GM12878 (cell line): Measurements from ENCODE around the gene STK11. TPM values are rescaled to one million over a fixed set of nuclear protein-coding genes. Genes with fewer than 3 reads are reported as not detected.

Source experiments
- BCL11A ChIP-seq: IDR thresholded peaks from 2 replicates; pipeline ENCODE4 v1.6.1; 2011; ENCODE audit warnings: low read depth, low read length
- BRCA1 ChIP-seq: IDR thresholded peaks from 2 replicates; pipeline ENCODE4 v1.6.1; 2011; ENCODE audit warnings: low read depth, low read length, improper control_type of control experiment
- CHD4 ChIP-seq: fragments of 200-600 bp; sonication (generic); IDR thresholded peaks from 2 replicates; pipeline ENCODE4 v1.6.1; 2016; ENCODE audit warnings: mild to moderate bottlenecking
- CREB1 ChIP-seq: IDR thresholded peaks from 2 replicates; pipeline ENCODE4 v1.6.1; 2012; ENCODE audit warnings: low read depth, mild to moderate bottlenecking, inconsistent platforms
- IKZF2 ChIP-seq, 2 experiments: fragments of 450-650 bp; IDR thresholded peaks; 2 replicates each; pipeline ENCODE4 v1.6.1; 2017; ENCODE audit warnings: mild to moderate bottlenecking in 2 of 2, moderate library complexity in 2 of 2
- IRF4 ChIP-seq: IDR thresholded peaks from 2 replicates; pipeline ENCODE4 v1.6.1; 2011; ENCODE audit warnings: low read depth, low read length
- MEF2A ChIP-seq: IDR thresholded peaks from 2 replicates; pipeline ENCODE4 v1.6.1; 2011; ENCODE audit warnings: low read depth, mild to moderate bottlenecking, low read length, moderate library complexity; ENCODE audit not compliant: insufficient read depth
- MTA2 ChIP-seq: fragments of 450-650 bp; IDR thresholded peaks from 2 replicates; pipeline ENCODE4 v1.6.1; 2016; ENCODE audit warnings: low read depth, mild to moderate bottlenecking, moderate library complexity
- NBN ChIP-seq: fragments of 450-650 bp; IDR thresholded peaks from 2 replicates; pipeline ENCODE4 v1.6.1; 2016
- NFYB ChIP-seq: IDR thresholded peaks from 2 replicates; pipeline ENCODE4 v1.6.1; 2011; ENCODE audit warnings: low read depth, mild to moderate bottlenecking, low read length, improper control_type of control experiment, moderate library complexity; ENCODE audit not compliant: insufficient read depth
- NR2C1 ChIP-seq: fragments of 450-650 bp; IDR thresholded peaks from 2 replicates; pipeline ENCODE4 v1.6.1; 2017; ENCODE audit warnings: antibody characterized with exemption, mild to moderate bottlenecking, moderate library complexity
- NR2F1 ChIP-seq: fragments of 450-650 bp; conservative IDR thresholded peaks from 2 replicates; pipeline ENCODE4 v1.6.1; 2017; ENCODE audit warnings: mild to moderate bottlenecking
- PAX5 ChIP-seq: IDR thresholded peaks from 2 replicates; pipeline ENCODE4 v1.6.1; 2011; ENCODE audit warnings: low read depth, low read length, borderline replicate concordance
- POLR2A ChIP-seq: IDR thresholded peaks from 2 replicates; pipeline ENCODE4 v1.6.1; 2011; ENCODE audit warnings: low read depth, mild to moderate bottlenecking, low read length
- RAD51 ChIP-seq: fragments of 450-650 bp; IDR thresholded peaks from 2 replicates; pipeline ENCODE4 v1.6.1; 2016; ENCODE audit warnings: moderate library complexity, mild to moderate bottlenecking, inconsistent platforms
- RUNX3 ChIP-seq: IDR thresholded peaks from 2 replicates; pipeline ENCODE4 v1.6.1; 2012; ENCODE audit warnings: low read length, inconsistent platforms
- SMARCA5 ChIP-seq: fragments of 450-650 bp; IDR thresholded peaks from 2 replicates; pipeline ENCODE4 v1.6.1; 2017; ENCODE audit warnings: mild to moderate bottlenecking
- SRF ChIP-seq, 2 experiments: IDR thresholded peaks; 2 replicates each; pipeline ENCODE4 v1.6.1; 2011; ENCODE audit warnings: low read depth in 2 of 2, low read length in 2 of 2, mild to moderate bottlenecking in 1 of 2, moderate library complexity in 1 of 2
- SUZ12 ChIP-seq: fragments of 200-600 bp; sonication (generic); IDR thresholded peaks from one replicate; pipeline ENCODE4 v1.6.1; 2018; ENCODE audit warnings: antibody characterized with exemption, mild to moderate bottlenecking; ENCODE audit not compliant: unreplicated experiment
- TBL1XR1 ChIP-seq: IDR thresholded peaks from 2 replicates; pipeline ENCODE4 v1.6.1; 2012; ENCODE audit warnings: low read depth, low read length, improper control_type of control experiment
- TCF3 ChIP-seq: IDR thresholded peaks from 2 replicates; pipeline ENCODE4 v1.6.1; 2012; ENCODE audit warnings: low read depth, mild to moderate bottlenecking, low read length, borderline replicate concordance; ENCODE audit not compliant: insufficient read depth
- WRNIP1 ChIP-seq: IDR thresholded peaks from 2 replicates; pipeline ENCODE4 v1.6.1; 2011; ENCODE audit warnings: low read depth, low read length, improper control_type of control experiment, borderline replicate concordance
- ZBED1 ChIP-seq: IDR thresholded peaks from 2 replicates; pipeline ENCODE4 v1.6.1; 2016; ENCODE audit warnings: borderline replicate concordance
- ZNF207 ChIP-seq: fragments of 450-650 bp; IDR thresholded peaks from 2 replicates; pipeline ENCODE4 v1.6.1; 2014; ENCODE audit warnings: antibody characterized with exemption, mild to moderate bottlenecking, borderline replicate concordance
- polyA plus RNA-seq, 11 experiments: library from polyadenylated mRNA; depleted of rRNA in 4 of 11; unstranded in 6 of 11; stranded (reverse) in 5 of 11; fragments of >200 nt; fragmentation: Nextera tagmentation in 4 of 11; fragmentation: Illumina TruSeq in 1 of 11; extraction: Ambion mirVana in 4 of 11; extraction: Trizol in 1 of 11; gene quantifications; 1 replicate in 1 of 11; 2 replicates in 10 of 11; pipeline versions ENCODE4 v1.2.1 to v1.2.3, GENCODE V29; 2011 to 2016; ENCODE audit warnings: inconsistent platforms in 2 of 11, missing spikeins in 2 of 11, low read depth in 1 of 11
- total RNA-seq, 4 experiments: library from RNA; depleted of rRNA in 3 of 4; stranded (reverse); fragments of >200 nt in 3 of 4; fragmentation: Illumina TruSeq in 1 of 4; extraction: Trizol in 1 of 4; gene quantifications; 2 replicates each; pipeline versions ENCODE4 v1.2.1 to v1.2.3, GENCODE V29; 2013 to 2021
- TF ChIP-seq, protein P1 (sequence below): fragments of 450-650 bp; IDR thresholded peaks from 2 replicates; pipeline ENCODE4 v1.6.1; 2017; ENCODE audit warnings: low read depth, mild to moderate bottlenecking, moderate library complexity
- TF ChIP-seq, protein P2 (sequence below), 3 experiments: IDR thresholded peaks in 2 of 3; conservative IDR thresholded peaks in 1 of 3; 2 replicates each; pipeline ENCODE4 v1.5.1; 2011; ENCODE audit warnings: low read depth in 3 of 3, low read length in 3 of 3, mild to moderate bottlenecking in 3 of 3, control low read depth in 2 of 3, moderate library complexity in 2 of 3, inconsistent platforms in 1 of 3, mixed read lengths in 1 of 3; ENCODE audit not compliant: control insufficient read depth in 2 of 3, insufficient read depth in 1 of 3; ENCODE audit errors: extremely low read depth in 1 of 3
- TF ChIP-seq, protein P3 (sequence below): fragments of 450-650 bp; conservative IDR thresholded peaks from 2 replicates; pipeline ENCODE4 v1.6.1; 2017; ENCODE audit warnings: mild to moderate bottlenecking, moderate library complexity

STK11 gene
- total and polyA plus RNA-seq, 10 of the 15 experiments (the other 5 are each of a cell fraction or from before 2014, with no cell fraction given), result 0.33 to 71.0 (median 23.8) TPM

DNA sequence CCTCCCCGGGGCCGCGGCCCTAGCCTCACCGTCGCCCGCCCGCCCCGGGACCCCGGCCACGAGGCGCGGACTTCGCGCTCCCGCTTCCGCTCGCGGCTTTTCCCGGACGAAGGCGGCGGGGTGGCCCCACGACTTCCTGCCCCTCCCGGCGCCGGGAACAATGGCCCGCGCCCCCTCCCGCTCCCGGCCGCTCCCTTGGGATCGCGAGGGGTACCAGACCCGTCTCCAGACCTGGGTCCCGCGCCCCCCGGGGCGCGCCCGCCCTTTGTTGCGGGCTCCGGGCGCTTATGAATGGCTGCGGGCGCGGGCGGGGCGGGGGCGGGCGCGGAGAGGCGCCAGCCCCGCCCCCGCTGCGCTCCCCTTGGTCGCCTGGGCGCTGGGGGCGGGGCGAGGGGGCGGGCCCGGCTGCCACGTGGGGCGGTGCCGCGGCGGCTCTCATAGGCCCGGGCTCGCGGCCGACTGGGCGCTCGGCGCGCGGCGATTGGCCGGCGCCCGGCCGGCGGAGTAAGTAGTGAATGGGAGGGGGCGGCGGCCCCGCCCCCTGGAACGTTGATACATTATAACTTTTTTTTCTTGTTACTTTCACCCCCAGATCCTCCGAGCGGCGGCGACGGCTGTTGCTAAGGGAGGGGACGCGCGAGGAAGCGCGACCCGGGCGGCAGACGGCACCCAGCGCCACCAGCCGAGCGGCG is 43.9 kb downstream of the STK11 start (continued):
- TF ChIP-seq NR2C1 (0 out of 2 replicates have a peak, but pooled peaks have one; percentile 10), ZNF207 (no peak), CREB1 (peak; percentile 17; the same call in 1 of the 2 replicates), IRF4 (no peak), WRNIP1 (no peak), BRCA1 (no peak), TCF3 (peak; percentile 25; the same call in 1 of the 2 replicates), MEF2A (no peak), NBN (no peak), NFYB (peak; percentile 83), SUZ12 (no peak), IKZF2 (IDR thresholded peaks at IDR 0.05) (no peak; a peak in 1 of 4 replicates), RUNX3 (no peak), TBL1XR1 (no peak), RAD51 (no peak), BCL11A (no peak), ZBED1 (no peak), SRF (IDR thresholded peaks at IDR 0.05; ENCODE audit: low read depth in 2 of 2, low read length in 2 of 2) (no peak), PAX5 (no peak), NR2F1 (0 out of 2 replicates have a peak, but pooled peaks have one; percentile 10), SMARCA5 (0 out of 2 replicates have a peak, but pooled peaks have one; percentile 10), POLR2A (peak; percentile 90), MTA2 (no peak), CHD4 (no peak)
- TF ChIP-seq, protein P1, sequence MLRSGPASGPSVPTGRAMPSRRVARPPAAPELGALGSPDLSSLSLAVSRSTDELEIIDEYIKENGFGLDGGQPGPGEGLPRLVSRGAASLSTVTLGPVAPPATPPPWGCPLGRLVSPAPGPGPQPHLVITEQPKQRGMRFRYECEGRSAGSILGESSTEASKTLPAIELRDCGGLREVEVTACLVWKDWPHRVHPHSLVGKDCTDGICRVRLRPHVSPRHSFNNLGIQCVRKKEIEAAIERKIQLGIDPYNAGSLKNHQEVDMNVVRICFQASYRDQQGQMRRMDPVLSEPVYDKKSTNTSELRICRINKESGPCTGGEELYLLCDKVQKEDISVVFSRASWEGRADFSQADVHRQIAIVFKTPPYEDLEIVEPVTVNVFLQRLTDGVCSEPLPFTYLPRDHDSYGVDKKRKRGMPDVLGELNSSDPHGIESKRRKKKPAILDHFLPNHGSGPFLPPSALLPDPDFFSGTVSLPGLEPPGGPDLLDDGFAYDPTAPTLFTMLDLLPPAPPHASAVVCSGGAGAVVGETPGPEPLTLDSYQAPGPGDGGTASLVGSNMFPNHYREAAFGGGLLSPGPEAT, result no peak
- TF ChIP-seq, protein P2, sequence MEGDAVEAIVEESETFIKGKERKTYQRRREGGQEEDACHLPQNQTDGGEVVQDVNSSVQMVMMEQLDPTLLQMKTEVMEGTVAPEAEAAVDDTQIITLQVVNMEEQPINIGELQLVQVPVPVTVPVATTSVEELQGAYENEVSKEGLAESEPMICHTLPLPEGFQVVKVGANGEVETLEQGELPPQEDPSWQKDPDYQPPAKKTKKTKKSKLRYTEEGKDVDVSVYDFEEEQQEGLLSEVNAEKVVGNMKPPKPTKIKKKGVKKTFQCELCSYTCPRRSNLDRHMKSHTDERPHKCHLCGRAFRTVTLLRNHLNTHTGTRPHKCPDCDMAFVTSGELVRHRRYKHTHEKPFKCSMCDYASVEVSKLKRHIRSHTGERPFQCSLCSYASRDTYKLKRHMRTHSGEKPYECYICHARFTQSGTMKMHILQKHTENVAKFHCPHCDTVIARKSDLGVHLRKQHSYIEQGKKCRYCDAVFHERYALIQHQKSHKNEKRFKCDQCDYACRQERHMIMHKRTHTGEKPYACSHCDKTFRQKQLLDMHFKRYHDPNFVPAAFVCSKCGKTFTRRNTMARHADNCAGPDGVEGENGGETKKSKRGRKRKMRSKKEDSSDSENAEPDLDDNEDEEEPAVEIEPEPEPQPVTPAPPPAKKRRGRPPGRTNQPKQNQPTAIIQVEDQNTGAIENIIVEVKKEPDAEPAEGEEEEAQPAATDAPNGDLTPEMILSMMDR (IDR thresholded peaks at IDR 0.05 in 2 of 3, conservative IDR thresholded peaks at IDR 0.05 in 1 of 3; ENCODE audit: control insufficient read depth in 2 of 3, extremely low read depth in 1 of 3, insufficient read depth in 1 of 3, low read depth in 3 of 3, low read length in 3 of 3), result no peak
- TF ChIP-seq, protein P3, sequence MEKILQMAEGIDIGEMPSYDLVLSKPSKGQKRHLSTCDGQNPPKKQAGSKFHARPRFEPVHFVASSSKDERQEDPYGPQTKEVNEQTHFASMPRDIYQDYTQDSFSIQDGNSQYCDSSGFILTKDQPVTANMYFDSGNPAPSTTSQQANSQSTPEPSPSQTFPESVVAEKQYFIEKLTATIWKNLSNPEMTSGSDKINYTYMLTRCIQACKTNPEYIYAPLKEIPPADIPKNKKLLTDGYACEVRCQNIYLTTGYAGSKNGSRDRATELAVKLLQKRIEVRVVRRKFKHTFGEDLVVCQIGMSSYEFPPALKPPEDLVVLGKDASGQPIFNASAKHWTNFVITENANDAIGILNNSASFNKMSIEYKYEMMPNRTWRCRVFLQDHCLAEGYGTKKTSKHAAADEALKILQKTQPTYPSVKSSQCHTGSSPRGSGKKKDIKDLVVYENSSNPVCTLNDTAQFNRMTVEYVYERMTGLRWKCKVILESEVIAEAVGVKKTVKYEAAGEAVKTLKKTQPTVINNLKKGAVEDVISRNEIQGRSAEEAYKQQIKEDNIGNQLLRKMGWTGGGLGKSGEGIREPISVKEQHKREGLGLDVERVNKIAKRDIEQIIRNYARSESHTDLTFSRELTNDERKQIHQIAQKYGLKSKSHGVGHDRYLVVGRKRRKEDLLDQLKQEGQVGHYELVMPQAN, result peak; percentile 70; the same call in 1 of the 2 replicates
